ENCODE results near the gene PDZD7. TPM values are rescaled to one million over a fixed set of nuclear protein-coding genes. Genes with fewer than 3 reads are reported as not detected.

The PDZD7 gene
- total and polyA plus RNA-seq, 9 of the 15 experiments (the other 6 are each of a cell fraction or from before 2014, with no cell fraction given), result 0.04 to 0.24 (median 0.08) TPM; not detected in 3

DNA sequence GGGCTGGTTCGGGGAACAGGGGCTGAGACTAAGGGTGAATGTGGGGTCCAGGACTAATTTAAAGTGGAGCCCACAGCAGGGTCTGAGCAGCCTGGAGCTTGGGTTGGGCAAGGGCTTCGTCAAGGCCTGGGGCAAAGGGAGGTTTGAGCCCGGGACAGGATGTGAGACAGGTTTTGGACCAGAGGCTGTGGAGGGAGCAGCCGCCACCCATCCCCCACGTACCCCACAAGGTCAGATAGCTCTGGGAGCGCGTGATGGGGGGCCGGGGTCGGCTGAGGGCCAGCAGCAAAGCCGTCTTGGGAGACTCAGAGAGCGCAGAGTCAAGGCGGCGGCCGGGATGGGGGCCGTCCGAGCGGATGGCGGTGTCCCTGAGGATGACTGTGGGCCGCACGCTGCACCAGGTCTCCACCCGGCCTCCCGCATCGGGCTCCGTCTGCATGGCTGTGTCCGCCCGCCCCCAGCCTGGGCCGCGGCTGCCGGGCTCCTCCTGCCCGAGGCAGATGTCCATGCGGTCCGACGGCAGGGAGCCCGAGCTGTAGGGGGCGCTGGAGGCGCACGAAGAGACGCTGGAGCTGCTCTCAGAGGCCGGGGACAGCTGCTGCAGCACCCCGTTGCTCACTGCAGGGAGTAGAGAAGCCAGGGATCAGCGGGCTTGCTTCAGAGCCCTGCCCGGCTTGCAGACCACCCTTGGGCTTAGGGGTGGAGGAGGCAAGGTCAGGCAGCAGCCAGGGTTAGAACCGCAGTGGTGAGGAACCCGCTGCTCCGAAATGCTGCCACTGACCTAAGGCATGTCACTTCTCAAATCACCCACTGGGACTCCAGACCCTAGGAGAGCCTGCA, 12.1 kb downstream of the PDZD7 start (continued):
- TF ChIP-seq, protein P1, sequence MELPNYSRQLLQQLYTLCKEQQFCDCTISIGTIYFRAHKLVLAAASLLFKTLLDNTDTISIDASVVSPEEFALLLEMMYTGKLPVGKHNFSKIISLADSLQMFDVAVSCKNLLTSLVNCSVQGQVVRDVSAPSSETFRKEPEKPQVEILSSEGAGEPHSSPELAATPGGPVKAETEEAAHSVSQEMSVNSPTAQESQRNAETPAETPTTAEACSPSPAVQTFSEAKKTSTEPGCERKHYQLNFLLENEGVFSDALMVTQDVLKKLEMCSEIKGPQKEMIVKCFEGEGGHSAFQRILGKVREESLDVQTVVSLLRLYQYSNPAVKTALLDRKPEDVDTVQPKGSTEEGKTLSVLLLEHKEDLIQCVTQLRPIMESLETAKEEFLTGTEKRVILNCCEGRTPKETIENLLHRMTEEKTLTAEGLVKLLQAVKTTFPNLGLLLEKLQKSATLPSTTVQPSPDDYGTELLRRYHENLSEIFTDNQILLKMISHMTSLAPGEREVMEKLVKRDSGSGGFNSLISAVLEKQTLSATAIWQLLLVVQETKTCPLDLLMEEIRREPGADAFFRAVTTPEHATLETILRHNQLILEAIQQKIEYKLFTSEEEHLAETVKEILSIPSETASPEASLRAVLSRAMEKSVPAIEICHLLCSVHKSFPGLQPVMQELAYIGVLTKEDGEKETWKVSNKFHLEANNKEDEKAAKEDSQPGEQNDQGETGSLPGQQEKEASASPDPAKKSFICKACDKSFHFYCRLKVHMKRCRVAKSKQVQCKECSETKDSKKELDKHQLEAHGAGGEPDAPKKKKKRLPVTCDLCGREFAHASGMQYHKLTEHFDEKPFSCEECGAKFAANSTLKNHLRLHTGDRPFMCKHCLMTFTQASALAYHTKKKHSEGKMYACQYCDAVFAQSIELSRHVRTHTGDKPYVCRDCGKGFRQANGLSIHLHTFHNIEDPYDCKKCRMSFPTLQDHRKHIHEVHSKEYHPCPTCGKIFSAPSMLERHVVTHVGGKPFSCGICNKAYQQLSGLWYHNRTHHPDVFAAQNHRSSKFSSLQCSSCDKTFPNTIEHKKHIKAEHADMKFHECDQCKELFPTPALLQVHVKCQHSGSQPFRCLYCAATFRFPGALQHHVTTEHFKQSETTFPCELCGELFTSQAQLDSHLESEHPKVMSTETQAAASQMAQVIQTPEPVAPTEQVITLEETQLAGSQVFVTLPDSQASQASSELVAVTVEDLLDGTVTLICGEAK (IDR thresholded peaks at IDR 0.05), result no peak
- TF ChIP-seq, protein P1 (CRISPR knock-in tag; IDR thresholded peaks at IDR 0.05), result no peak
- TF ChIP-seq HBP1 (CRISPR knock-in tag; IDR thresholded peaks at IDR 0.05), result no peak
- TF ChIP-seq ZNF384 (IDR thresholded peaks at IDR 0.05; ENCODE audit: low read depth, low read length), result no peak
- no peak for TF ChIP-seq MECOM (CRISPR knock-in tag; IDR thresholded peaks at IDR 0.05)
- no peak for TF ChIP-seq ZNF347 (CRISPR knock-in tag; IDR thresholded peaks at IDR 0.05; ENCODE audit: low read depth)
- TF ChIP-seq TFAM (CRISPR knock-in tag; conservative IDR thresholded peaks at IDR 0.05), result no peak
- TF ChIP-seq PRMT5 (CRISPR knock-in tag; IDR thresholded peaks at IDR 0.05), result no peak
- no peak for TF ChIP-seq PYGO2 (tag; IDR thresholded peaks at IDR 0.05)
- no peak for TF ChIP-seq MAFG (tag; conservative IDR thresholded peaks at IDR 0.05)
- no peak for TF ChIP-seq CREB5 (CRISPR knock-in tag; IDR thresholded peaks at IDR 0.05)
- TF ChIP-seq TOE1 (IDR thresholded peaks at IDR 0.05; ENCODE audit: borderline replicate concordance), result no peak
- TF ChIP-seq TOE1 (CRISPR knock-in tag; IDR thresholded peaks at IDR 0.05; ENCODE audit: borderline replicate concordance, low read depth), result no peak
